A549 (cell line): Measurements from ENCODE around the gene MRM3. TPM values are rescaled to one million over a fixed set of nuclear protein-coding genes. Genes with fewer than 3 reads are reported as not detected.

Source experiments
- BCL3 ChIP-seq: fragments of >200 bp; sonication (Bioruptor Twin); formaldehyde crosslinking; IDR thresholded peaks from 3 replicates; pipeline ENCODE4 v1.6.1; 2016
- BHLHE40 ChIP-seq: IDR thresholded peaks from 2 replicates; pipeline ENCODE4 v1.6.1; 2012; ENCODE audit warnings: low read depth, low read length, inconsistent platforms
- CBX2 ChIP-seq: fragments of 200-600 bp; sonication (generic); IDR thresholded peaks from 2 replicates; pipeline ENCODE4 v1.6.1; 2016; ENCODE audit warnings: low read depth, mild to moderate bottlenecking, borderline replicate concordance
- CBX8 ChIP-seq: fragments of 200-600 bp; sonication (generic); IDR thresholded peaks from 2 replicates; pipeline ENCODE4 v1.6.1; 2016
- CEBPB ChIP-seq, 2 experiments: fragments of >200 bp in 1 of 2; sonication (Bioruptor Twin) in 1 of 2; formaldehyde crosslinking in 1 of 2; IDR thresholded peaks; 2 replicates each; pipeline ENCODE4 v1.6.1; 2012 to 2016
- CHD2 ChIP-seq: fragments of 150-350 bp; IDR thresholded peaks from 2 replicates; pipeline ENCODE4 v1.6.1; 2014; ENCODE audit warnings: low read length; ENCODE audit not compliant: partially characterized antibody
- EHMT2 ChIP-seq: fragments of 200-600 bp; sonication (generic); IDR thresholded peaks from 2 replicates; pipeline ENCODE4 v1.6.1; 2016; ENCODE audit warnings: antibody characterized with exemption, low read depth, mild to moderate bottlenecking, moderate library complexity
- EP300 ChIP-seq, 2 experiments: fragments of >200 bp; sonication (Bioruptor Twin); formaldehyde crosslinking; IDR thresholded peaks; 2 replicates in 1 of 2; 3 replicates in 1 of 2; pipeline ENCODE4 v1.6.1; 2016 to 2017
- FOSL2 ChIP-seq, 2 experiments: fragments of 450-650 bp in 1 of 2; fragments of >200 bp in 1 of 2; sonication (Bioruptor Twin) in 1 of 2; formaldehyde crosslinking; IDR thresholded peaks; 2 replicates each; pipeline versions ENCODE4 v1.5.0 to v1.6.1; 2016 to 2020; ENCODE audit warnings: mild to moderate bottlenecking in 1 of 2, moderate library complexity in 1 of 2
- FOXS1 ChIP-seq: fragments of 250-450 bp; sonication (Bioruptor Pico); IDR thresholded peaks from 2 replicates; pipeline ENCODE4 v1.5.0; 2020; ENCODE audit warnings: mild to moderate bottlenecking, moderate library complexity
- HDAC2 ChIP-seq: fragments of 200-600 bp; sonication (generic); IDR thresholded peaks from 2 replicates; pipeline ENCODE4 v1.6.1; 2016
- HEYL ChIP-seq: fragments of 250-450 bp; sonication (Bioruptor Pico); IDR thresholded peaks from 2 replicates; pipeline ENCODE4 v1.8.0; 2021; ENCODE audit warnings: mild to moderate bottlenecking, moderate library complexity
- HOXB13 ChIP-seq: fragments of 250-450 bp; sonication (Bioruptor Pico); IDR thresholded peaks from 2 replicates; pipeline ENCODE4 v1.5.0; 2020; ENCODE audit warnings: low read depth, mild to moderate bottlenecking, moderate library complexity
- HOXB5 ChIP-seq: fragments of 250-450 bp; sonication (Bioruptor Pico); IDR thresholded peaks from 2 replicates; pipeline ENCODE4 v1.5.0; 2020; ENCODE audit warnings: mild to moderate bottlenecking, moderate library complexity
- KDM5A ChIP-seq: fragments of 200-600 bp; sonication (generic); IDR thresholded peaks from 2 replicates; pipeline ENCODE4 v1.6.1; 2016; ENCODE audit warnings: antibody characterized with exemption, mild to moderate bottlenecking
- MYC ChIP-seq: IDR thresholded peaks from 2 replicates; pipeline ENCODE4 v1.6.1; 2012; ENCODE audit warnings: mild to moderate bottlenecking, inconsistent platforms, low read length, improper control_type of control experiment, borderline replicate concordance
- NFE2L2 ChIP-seq: fragments of 150-350 bp; conservative IDR thresholded peaks from 2 replicates; pipeline ENCODE4 v1.6.1; 2014; ENCODE audit warnings: low read length
- POLR2A ChIP-seq: IDR thresholded peaks from 2 replicates; pipeline ENCODE4 v1.6.1; 2012; ENCODE audit warnings: mild to moderate bottlenecking, low read length
- POLR2AphosphoS2 ChIP-seq: conservative IDR thresholded peaks from 2 replicates; pipeline ENCODE4 v1.6.1; 2012; ENCODE audit warnings: low read length, improper control_type of control experiment, inconsistent platforms
- RARB ChIP-seq: fragments of 250-450 bp; sonication (Bioruptor Pico); IDR thresholded peaks from 2 replicates; pipeline ENCODE4 v1.8.0; 2021; ENCODE audit warnings: mild to moderate bottlenecking, moderate library complexity
- REST ChIP-seq: fragments of 200-600 bp; sonication (generic); IDR thresholded peaks from 2 replicates; pipeline ENCODE4 v1.6.1; 2016; ENCODE audit warnings: antibody characterized with exemption, mild to moderate bottlenecking, moderate library complexity
- RFX5 ChIP-seq: fragments of 450-650 bp; IDR thresholded peaks from 2 replicates; pipeline ENCODE4 v1.7.1; 2014; ENCODE audit warnings: antibody characterized with exemption, mild to moderate bottlenecking, moderate library complexity
- RNF2 ChIP-seq: fragments of 200-600 bp; sonication (generic); IDR thresholded peaks from 2 replicates; pipeline ENCODE4 v1.6.1; 2016; ENCODE audit warnings: low read depth, mild to moderate bottlenecking, antibody characterized with exemption, moderate library complexity, borderline replicate concordance
- TP53 ChIP-seq: fragments of 250-450 bp; sonication (Bioruptor Pico); IDR thresholded peaks from 2 replicates; pipeline ENCODE4 v1.5.0; 2021; ENCODE audit warnings: mild to moderate bottlenecking, moderate library complexity
- USF2 ChIP-seq: fragments of 450-650 bp; IDR thresholded peaks from 2 replicates; pipeline ENCODE4 v1.6.1; 2014; ENCODE audit warnings: antibody characterized with exemption
- ZSCAN20 ChIP-seq: fragments of 250-450 bp; sonication (Bioruptor Pico); IDR thresholded peaks from 2 replicates; pipeline ENCODE4 v1.8.0; 2022; ENCODE audit warnings: mild to moderate bottlenecking, moderate library complexity
- polyA plus RNA-seq, 4 experiments: library from polyadenylated mRNA; depleted of rRNA in 3 of 4; stranded (reverse); fragments of >200 nt; fragmentation: RNase III in 1 of 4; extraction: RNeasy Plus Mini Kit Qiagen cat#74134 plus additional on column Dnase treatment in 1 of 4; gene quantifications; 2 replicates in 3 of 4; 3 replicates in 1 of 4; pipeline ENCODE4 v1.2.3, GENCODE V29; 2011 to 2017

Gene MRM3
- polyA plus RNA-seq, 2 of the 4 experiments (the other 2 are of a cell fraction) = 38.8 to 47.1 TPM

- TF ChIP-seq HDAC2 (peak; percentile 98), RARB (CRISPR knock-in tag) (no peak), BCL3 (peak; percentile 81; the same call in 2 of the 3 replicates), BHLHE40 (peak; percentile 61; the same call in 1 of the 2 replicates), RFX5 (no peak; the same call in 1 of the 2 replicates), HOXB5 (no peak), CBX2 (no peak), CHD2 (no peak), ZSCAN20 (no peak), POLR2AphosphoS2 (no peak), RNF2 (no peak), FOSL2 (IDR thresholded peaks at IDR 0.05) (no peak), FOSL2 (CRISPR knock-in tag; IDR thresholded peaks at IDR 0.05) (peak; percentile 46; the same call in 1 of the 2 replicates), EP300 (IDR thresholded peaks at IDR 0.05) (no peak), TP53 (CRISPR knock-in tag) (no peak; the same call in 1 of the 2 replicates), USF2 (peak; percentile 69), MYC (peak; percentile 96; the same call in 1 of the 2 replicates), KDM5A (peak; percentile 100), HEYL (CRISPR knock-in tag) (no peak), CBX8 (no peak), CEBPB (IDR thresholded peaks at IDR 0.05) (no peak; a peak in 1 of 4 replicates), EHMT2 (no peak), FOXS1 (CRISPR knock-in tag) (no peak), NFE2L2 (no peak), POLR2A (peak; percentile 96), HOXB13 (CRISPR knock-in tag) (no peak), REST (peak; percentile 66; the same call in 1 of the 2 replicates)
Observed at GRCh38 chr17:781805-782731, at the start of gene MRM3, which contains the start of gene GLOD4 (continued).
